Measurements from ENCODE around the gene MS4A10.

GRCh38 chr11:60753309-60753708, 31.8 kb upstream of the MS4A10 start:
- TF ChIP-seq CTCF (optimal IDR thresholded peaks at IDR 0.05 in 1 of 3, IDR thresholded peaks at IDR 0.05 in 1 of 3, conservative IDR thresholded peaks at IDR 0.05 in 1 of 3; ENCODE audit: extremely low read depth in 1 of 3, insufficient read depth in 2 of 3, low read length in 3 of 3) = no peak
- no peak for TF ChIP-seq EZH2 (IDR thresholded peaks at IDR 0.05; ENCODE audit: low read length)
